GM23338 (cell line): ENCODE data around the gene HNRNPAB. TPM values are rescaled to one million over a fixed set of nuclear protein-coding genes. Genes with fewer than 3 reads are reported as not detected.

Source experiments
- ATAC-seq: fragments of 200-7000 bp; cut with Tn5 transposase; 3 replicates; pipeline ENCODE4 v1.9.1; 2020
- DNase-seq: peaks from one replicate; pipeline ENCODE4 v3.0.0-alpha.2; 2015; ENCODE audit warnings: low spot score
- H2AFZ ChIP-seq: fragments of 200-600 bp; sonication (generic); 2 replicates; pipeline ENCODE4 v1.8.0; 2016; ENCODE audit warnings: antibody characterized with exemption, mild to moderate bottlenecking, moderate library complexity
- H3F3A ChIP-seq: fragments of 200-600 bp; sonication (generic); replicated peaks from 2 replicates; pipeline ENCODE4 v1.8.0; 2017; ENCODE audit warnings: antibody characterized with exemption, mixed run types, low read depth
- H3K27ac ChIP-seq: fragments of 200-600 bp; sonication (generic); 2 replicates; pipeline ENCODE4 v1.6.1; 2016; ENCODE audit warnings: low read depth
- H3K27me3 ChIP-seq: fragments of 200-600 bp; sonication (generic); 2 replicates; pipeline ENCODE4 v1.8.0; 2016; ENCODE audit warnings: mild to moderate bottlenecking, mixed run types, moderate library complexity; ENCODE audit not compliant: insufficient read depth
- H3K36me3 ChIP-seq: fragments of 200-600 bp; sonication (generic); 2 replicates; pipeline ENCODE4 v1.8.0; 2016; ENCODE audit warnings: mild to moderate bottlenecking; ENCODE audit not compliant: insufficient read depth
- H3K4me1 ChIP-seq: fragments of 200-600 bp; sonication (generic); 2 replicates; pipeline ENCODE4 v1.8.0; 2016; ENCODE audit warnings: mild to moderate bottlenecking, moderate library complexity; ENCODE audit not compliant: insufficient read depth
- H3K4me2 ChIP-seq: fragments of 200-600 bp; sonication (generic); 2 replicates; pipeline ENCODE4 v1.7.1; 2017; ENCODE audit warnings: mixed run types
- H3K4me3 ChIP-seq: fragments of 200-600 bp; sonication (generic); 2 replicates; pipeline ENCODE4 v1.6.1; 2016; ENCODE audit warnings: mixed run types
- H3K79me2 ChIP-seq: fragments of 200-600 bp; sonication (generic); replicated peaks from 2 replicates; pipeline ENCODE4 v1.8.0; 2017; ENCODE audit warnings: mild to moderate bottlenecking; ENCODE audit not compliant: insufficient read depth
- H3K9me2 ChIP-seq: fragments of 200-600 bp; sonication (generic); 2 replicates; pipeline ENCODE4 v1.8.0; 2017; ENCODE audit not compliant: insufficient read depth
- H4K20me1 ChIP-seq: fragments of 200-600 bp; sonication (generic); replicated peaks from 2 replicates; pipeline ENCODE4 v1.8.0; 2017; ENCODE audit warnings: mild to moderate bottlenecking; ENCODE audit not compliant: insufficient read depth
- H3K27ac Mint-ChIP-seq: 2 replicates; pipeline ENCODE4 v1.8.0; 2020; ENCODE audit warnings: inconsistent platforms, mild to moderate bottlenecking, moderate library complexity, mixed read lengths
- H3K27me3 Mint-ChIP-seq: 3 replicates; pipeline ENCODE4 v1.8.0; 2022; ENCODE audit warnings: low read depth, mild to moderate bottlenecking, moderate library complexity, mixed read lengths, inconsistent platforms; ENCODE audit not compliant: insufficient read depth, poor library complexity
- H3K36me3 Mint-ChIP-seq: 3 replicates; pipeline ENCODE4 v1.8.0; 2021; ENCODE audit warnings: low read depth, mild to moderate bottlenecking, inconsistent platforms, moderate library complexity, mixed read lengths
- H3K4me1 Mint-ChIP-seq: 3 replicates; pipeline ENCODE4 v1.8.0; 2020; ENCODE audit warnings: mild to moderate bottlenecking, inconsistent platforms, mixed read lengths
- H3K4me3 Mint-ChIP-seq: 3 replicates; pipeline ENCODE4 v1.8.0; 2021; ENCODE audit warnings: moderate library complexity, mild to moderate bottlenecking, inconsistent platforms, mixed read lengths
- H3K9me3 Mint-ChIP-seq: 3 replicates; pipeline ENCODE4 v1.8.0; 2020; ENCODE audit warnings: moderate library complexity, mild to moderate bottlenecking, inconsistent platforms, mixed read lengths
- CREB1 ChIP-seq: fragments of 250-450 bp; sonication (Bioruptor Pico); IDR thresholded peaks from 2 replicates; pipeline ENCODE4 v1.5.0; 2020; ENCODE audit warnings: low read depth, mild to moderate bottlenecking, moderate library complexity
- CTCF ChIP-seq, 2 experiments: fragments of 200-600 bp in 1 of 2; sonication (generic) in 1 of 2; conservative IDR thresholded peaks; 2 replicates each; pipeline versions ENCODE4 v1.5.1 to v1.6.1; 2016 to 2017; ENCODE audit warnings: antibody characterized with exemption in 2 of 2, low read depth in 2 of 2, mild to moderate bottlenecking in 2 of 2, moderate library complexity in 1 of 2
- ETS1 ChIP-seq: IDR thresholded peaks from 2 replicates; pipeline ENCODE4 v1.6.1; 2016; ENCODE audit warnings: antibody characterized with exemption
- EZH2 ChIP-seq: fragments of 200-600 bp; sonication (generic); IDR thresholded peaks from one replicate; pipeline ENCODE4 v1.8.0; 2017; ENCODE audit warnings: antibody characterized with exemption, mild to moderate bottlenecking, low read depth; ENCODE audit not compliant: unreplicated experiment
- EZH2phosphoT487 ChIP-seq: fragments of 200-600 bp; sonication (generic); IDR thresholded peaks from one replicate; pipeline ENCODE4 v1.8.1; 2018; ENCODE audit warnings: antibody characterized with exemption; ENCODE audit not compliant: unreplicated experiment
- JUNB ChIP-seq: IDR thresholded peaks from one replicate; pipeline ENCODE4 v1.6.1; 2016; ENCODE audit warnings: antibody characterized with exemption; ENCODE audit not compliant: unreplicated experiment
- NANOG ChIP-seq: IDR thresholded peaks from 2 replicates; pipeline ENCODE4 v1.6.1; 2016; ENCODE audit warnings: antibody characterized with exemption, borderline replicate concordance
- POLR2AphosphoS5 ChIP-seq: IDR thresholded peaks from 2 replicates; pipeline ENCODE4 v1.6.1; 2016; ENCODE audit warnings: antibody characterized with exemption, low read depth
- REST ChIP-seq: IDR thresholded peaks from one replicate; pipeline ENCODE4 v1.6.1; 2018; ENCODE audit warnings: antibody characterized with exemption; ENCODE audit not compliant: unreplicated experiment
- STAT1 ChIP-seq: IDR thresholded peaks from one replicate; pipeline ENCODE4 v1.6.1; 2016; ENCODE audit warnings: antibody characterized with exemption; ENCODE audit not compliant: unreplicated experiment
- ZNF114 ChIP-seq: fragments of 250-450 bp; sonication (Bioruptor Pico); IDR thresholded peaks from 2 replicates; pipeline ENCODE4 v1.5.0; 2020; ENCODE audit warnings: mild to moderate bottlenecking, moderate library complexity
- ZNF331 ChIP-seq: fragments of 250-450 bp; sonication (Bioruptor Pico); IDR thresholded peaks from 2 replicates; pipeline ENCODE4 v1.5.0; 2020; ENCODE audit warnings: low read depth, mild to moderate bottlenecking, moderate library complexity
- ZNF462 ChIP-seq: fragments of 250-450 bp; sonication (Bioruptor Pico); IDR thresholded peaks from 2 replicates; pipeline ENCODE4 v1.5.0; 2020; ENCODE audit warnings: mild to moderate bottlenecking, moderate library complexity
- polyA plus RNA-seq: library from polyadenylated mRNA; unstranded; fragments of >200 nt; fragmentation: Nextera tagmentation; extraction: Ambion mirVana; gene quantifications from 2 replicates; pipeline ENCODE4 v1.2.1, GENCODE V29; 2016
- total RNA-seq: library from RNA; depleted of rRNA; stranded (reverse); fragments of >200 nt; shearing (Covaris generic); gene quantifications from 2 replicates; pipeline ENCODE4 v1.2.3, GENCODE V29; 2014

Gene HNRNPAB
- total and polyA plus RNA-seq, 2 experiments from 2014 or later: 304 to 579 TPM

GRCh38 chr5:178192244-178192643 is 12.1 kb upstream of the HNRNPAB start:
- Histone ChIP-seq H3K27ac (no peak overlapping the region), H3K4me2 (no peak overlapping the region), H4K20me1 (no peaks in the 10 kb centered on the region), H3K27me3 (no peaks in the 10 kb centered on the region), H3K36me3 (0 out of 2 replicates have a peak, but pooled peaks cover 2% of the 10 kb centered on the region), H3K79me2 (no peaks in the 10 kb centered on the region), H3K4me3 (no peak overlapping the region), H3K4me1 (no peaks in the 10 kb centered on the region), H2AFZ (no peak overlapping the region), H3F3A (0 out of 2 replicates have a peak, but pooled peaks cover 3% of the 10 kb centered on the region), H3K9me2 (no peaks in the 10 kb centered on the region)
- ATAC-seq (no peak), DNase-seq (no peak)
- Mint-ChIP-seq H3K27ac (no peak overlapping the region), H3K4me3 (no peak overlapping the region), H3K27me3 (peaks cover 15% of the 10 kb centered on the region), H3K36me3 (peaks cover 24% of the 10 kb centered on the region), H3K9me3 (peaks cover 38% of the 10 kb centered on the region), H3K4me1 (peaks cover 20% of the 10 kb centered on the region)
- TF ChIP-seq CREB1 (CRISPR knock-in tag) (no peak), EZH2phosphoT487 (no peak), ZNF114 (CRISPR knock-in tag) (no peak), ZNF462 (no peak), NANOG (no peak), STAT1 (no peak), ZNF331 (no peak), POLR2AphosphoS5 (no peak), EZH2 (no peak), JUNB (no peak), ETS1 (no peak), REST (no peak), CTCF (conservative IDR thresholded peaks at IDR 0.05; ENCODE audit: low read depth in 2 of 2) (no peak)
